ENCODE results near the gene LRRC42. TPM values are rescaled to one million over a fixed set of nuclear protein-coding genes. Genes with fewer than 3 reads are reported as not detected.

LRRC42 gene
- total RNA-seq = 10 to 100 TPM; 16.8 to 17.3 TPM
- 10 to 100 TPM in 1 of 2 donors, 1 to 10 TPM in 1; 7.7 to 17.8 TPM for polyA plus RNA-seq
- long read RNA-seq, donor 1, transcript LRRC42-203 (9 exons, 2,037 nt) = major isoform, 5 of 18 reads
- long read RNA-seq, donor 1, partial matches to known transcripts = 6 of 18 reads
- long read RNA-seq, donor 1, other reads (novel, unspliced or antisense) = 0 of 18 reads
- long read RNA-seq, donor 2, transcript LRRC42-205 (3 exons, 611 nt) = major isoform, 5 of 9 reads
- long read RNA-seq, donor 2, partial matches to known transcripts = 0 of 9 reads
- long read RNA-seq, donor 2, other reads (novel, unspliced or antisense) = 0 of 9 reads
- long read RNA-seq, donor 3, transcript LRRC42-201 (8 exons, 1,727 nt) = major isoform, 5 of 7 reads
- long read RNA-seq, donor 3, partial matches to known transcripts = 0 of 7 reads
- long read RNA-seq, donor 3, other reads (novel, unspliced or antisense) = 0 of 7 reads
- long read RNA-seq, donor 4, partial matches to known transcripts = 6 of 14 reads
- long read RNA-seq, donor 4, other reads (novel, unspliced or antisense) = 0 of 14 reads
- long read RNA-seq, donor 5, transcript LRRC42-205 (3 exons, 611 nt) = minor isoform, 11 of 42 reads
- long read RNA-seq, donor 5, transcript LRRC42-203 (9 exons, 2,037 nt) = minor isoform, 5 of 42 reads
- long read RNA-seq, donor 5, transcript LRRC42-201 (8 exons, 1,727 nt) = major isoform, 13 of 42 reads
- long read RNA-seq, donor 5, partial matches to known transcripts = 13 of 42 reads
- long read RNA-seq, donor 5, other reads (novel, unspliced or antisense) = 0 of 42 reads

GRCh38 chr1:53946252-53947171 lies at the start of gene LRRC42:
Gene LRRC42 (plus strand): TSS chr1:53946350. CDS start chr1:53952000, 5,650 bp downstream.
- TF ChIP-seq, protein P1, sequence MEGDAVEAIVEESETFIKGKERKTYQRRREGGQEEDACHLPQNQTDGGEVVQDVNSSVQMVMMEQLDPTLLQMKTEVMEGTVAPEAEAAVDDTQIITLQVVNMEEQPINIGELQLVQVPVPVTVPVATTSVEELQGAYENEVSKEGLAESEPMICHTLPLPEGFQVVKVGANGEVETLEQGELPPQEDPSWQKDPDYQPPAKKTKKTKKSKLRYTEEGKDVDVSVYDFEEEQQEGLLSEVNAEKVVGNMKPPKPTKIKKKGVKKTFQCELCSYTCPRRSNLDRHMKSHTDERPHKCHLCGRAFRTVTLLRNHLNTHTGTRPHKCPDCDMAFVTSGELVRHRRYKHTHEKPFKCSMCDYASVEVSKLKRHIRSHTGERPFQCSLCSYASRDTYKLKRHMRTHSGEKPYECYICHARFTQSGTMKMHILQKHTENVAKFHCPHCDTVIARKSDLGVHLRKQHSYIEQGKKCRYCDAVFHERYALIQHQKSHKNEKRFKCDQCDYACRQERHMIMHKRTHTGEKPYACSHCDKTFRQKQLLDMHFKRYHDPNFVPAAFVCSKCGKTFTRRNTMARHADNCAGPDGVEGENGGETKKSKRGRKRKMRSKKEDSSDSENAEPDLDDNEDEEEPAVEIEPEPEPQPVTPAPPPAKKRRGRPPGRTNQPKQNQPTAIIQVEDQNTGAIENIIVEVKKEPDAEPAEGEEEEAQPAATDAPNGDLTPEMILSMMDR (IDR thresholded peaks at IDR 0.05; ENCODE audit: control extremely low read depth, extremely low read depth) = no peak
- H3K27me3 ChIP-seq (ENCODE audit: control insufficient read depth in 3 of 3, insufficient read depth in 3 of 3, low read length in 2 of 3) = no peaks in the 10 kb centered on the region
- peaks cover 0 to 4% (median 0%) of the 10 kb centered on the region in 4 donors for H3K36me3 ChIP-seq (ENCODE audit: control insufficient read depth in 4 of 4, insufficient read depth in 4 of 4, low read length in 4 of 4)
- no peaks in the 10 kb centered on the region for H3K9me3 ChIP-seq (ENCODE audit: control insufficient read depth in 4 of 4, insufficient read depth in 3 of 4, low read length in 3 of 4)
- ATAC-seq (ENCODE audit: insufficient read depth, low FRiP score) (peak; percentile 85), DNase-seq (no peak)
- H3K9ac ChIP-seq (ENCODE audit: insufficient read depth in 1 of 2, low read length in 2 of 2) = peak within 1 kb of the TSS; percentile 60 to 81
- peak within 1 kb of the TSS; percentile 86 to 94 for H3K27ac ChIP-seq (ENCODE audit: low read depth in 1 of 2, low read length in 1 of 2)
- peaks cover 5 to 25% (median 10%) of the 10 kb centered on the region in 5 donors for H3K4me1 ChIP-seq (ENCODE audit: control insufficient read depth in 5 of 5, insufficient read depth in 5 of 5, low read length in 5 of 5)
- H3K4me3 ChIP-seq = peak within 1 kb of the TSS; percentile 86
- 2% methylated on average over 27 to 58 of the region's 58 CpGs for WGBS, 2 donors

GRCh38 chr1:53896635-53897229 lies 49.4 kb upstream of the LRRC42 start:
- H3K4me1 ChIP-seq (ENCODE audit: control insufficient read depth in 5 of 5, insufficient read depth in 5 of 5, low read length in 5 of 5) = peaks cover 0 to 12% (median 8%) of the 10 kb centered on the region in 5 donors
- no peak overlapping the region for H3K9ac ChIP-seq (ENCODE audit: insufficient read depth in 1 of 2, low read length in 2 of 2)
- no peak overlapping the region for H3K4me3 ChIP-seq
- H3K9me3 ChIP-seq (ENCODE audit: control insufficient read depth in 4 of 4, insufficient read depth in 3 of 4, low read length in 3 of 4) = no peaks in the 10 kb centered on the region
- no peak for DNase-seq
- no peaks in the 10 kb centered on the region for H3K27me3 ChIP-seq (ENCODE audit: control insufficient read depth in 3 of 3, insufficient read depth in 3 of 3, low read length in 2 of 3)
- WGBS, 2 donors = 61 to 85% methylated on average over 2 of the region's 2 CpGs
- H3K27ac ChIP-seq (ENCODE audit: low read depth in 1 of 2, low read length in 1 of 2) = no peak overlapping the region
- TF ChIP-seq, protein P1 (IDR thresholded peaks at IDR 0.05; ENCODE audit: control extremely low read depth, extremely low read depth) = no peak
- ATAC-seq (ENCODE audit: insufficient read depth, low FRiP score) = peak; percentile 12
- no peaks in the 10 kb centered on the region for H3K36me3 ChIP-seq (ENCODE audit: control insufficient read depth in 4 of 4, insufficient read depth in 4 of 4, low read length in 4 of 4)

- H3K27me3 ChIP-seq (ENCODE audit: control insufficient read depth in 3 of 3, insufficient read depth in 3 of 3, low read length in 2 of 3) = no peaks in the 10 kb centered on the region
- H3K9ac ChIP-seq (ENCODE audit: insufficient read depth in 1 of 2, low read length in 2 of 2) = no peak overlapping the region
- no peak overlapping the region for H3K4me3 ChIP-seq
- WGBS, 2 donors = 15 to 21% methylated on average over 2 of the region's 2 CpGs
- H3K4me1 ChIP-seq (ENCODE audit: control insufficient read depth in 5 of 5, insufficient read depth in 5 of 5, low read length in 5 of 5) = peaks cover 0 to 12% (median 8%) of the 10 kb centered on the region in 5 donors
- ATAC-seq (ENCODE audit: insufficient read depth, low FRiP score) = no peak
- peak in 2 of 3 donors; percentile 56 to 74 for DNase-seq
- H3K9me3 ChIP-seq (ENCODE audit: control insufficient read depth in 4 of 4, insufficient read depth in 3 of 4, low read length in 3 of 4) = peaks cover 0 to 2% (median 0%) of the 10 kb centered on the region in 4 donors
- TF ChIP-seq, protein P1 (IDR thresholded peaks at IDR 0.05; ENCODE audit: control extremely low read depth, extremely low read depth) = no peak
- no peak overlapping the region for H3K27ac ChIP-seq (ENCODE audit: low read depth in 1 of 2, low read length in 1 of 2)
- H3K36me3 ChIP-seq (ENCODE audit: control insufficient read depth in 4 of 4, insufficient read depth in 4 of 4, low read length in 4 of 4) = no peaks in the 10 kb centered on the region
Measured at GRCh38 chr1:53899206-53899628, 46.9 kb upstream of the LRRC42 start.
